HCT116 (cell line): Measurements from ENCODE around the gene NAA25.

Source experiments
- ATF3 ChIP-seq: IDR thresholded peaks from 2 replicates; pipeline ENCODE4 v1.6.1; 2012
- CTCF ChIP-seq, 3 experiments: fragments of 200-600 bp in 1 of 3; sonication (generic) in 1 of 3; IDR thresholded peaks in 2 of 3; conservative IDR thresholded peaks in 1 of 3; 2 replicates each; pipeline ENCODE4 v1.5.1; 2012 to 2017; ENCODE audit warnings: low read depth in 2 of 3, low read length in 2 of 3, antibody characterized with exemption in 1 of 3, borderline replicate concordance in 1 of 3, control low read depth in 1 of 3, mild to moderate bottlenecking in 1 of 3, mixed read lengths in 1 of 3, mixed run types in 1 of 3, moderate library complexity in 1 of 3; ENCODE audit not compliant: insufficient read depth in 1 of 3
- ELF1 ChIP-seq: IDR thresholded peaks from 2 replicates; pipeline ENCODE4 v1.6.1; 2012; ENCODE audit warnings: low read depth, borderline replicate concordance
- EZH2 ChIP-seq: fragments of 200-600 bp; sonication (generic); IDR thresholded peaks from 2 replicates; pipeline ENCODE4 v1.6.1; 2017; ENCODE audit warnings: antibody characterized with exemption, mixed run types
- EZH2phosphoT487 ChIP-seq: fragments of 200-600 bp; IDR thresholded peaks from 2 replicates; pipeline ENCODE4 v1.6.1; 2018; ENCODE audit warnings: antibody characterized with exemption, borderline replicate concordance
- FOSL1 ChIP-seq: IDR thresholded peaks from 2 replicates; pipeline ENCODE4 v1.6.1; 2012; ENCODE audit warnings: low read depth
- MAX ChIP-seq: IDR thresholded peaks from 2 replicates; pipeline ENCODE4 v1.6.1; 2012
- POLR2A ChIP-seq: IDR thresholded peaks from 2 replicates; pipeline ENCODE4 v1.7.0; 2011; ENCODE audit warnings: borderline replicate concordance; ENCODE audit not compliant: insufficient read depth, insufficient read length; ENCODE audit errors: extremely low read depth
- POLR2AphosphoS5 ChIP-seq: IDR thresholded peaks from 2 replicates; pipeline ENCODE4 v1.6.1; 2011; ENCODE audit warnings: mild to moderate bottlenecking, low read depth, low read length, moderate library complexity
- SP1 ChIP-seq: IDR thresholded peaks from 2 replicates; pipeline ENCODE4 v1.6.1; 2012; ENCODE audit warnings: low read depth
- ZBTB33 ChIP-seq: IDR thresholded peaks from 2 replicates; pipeline ENCODE4 v1.6.1; 2011; ENCODE audit warnings: mild to moderate bottlenecking, low read length, moderate library complexity; ENCODE audit not compliant: insufficient replicate concordance; ENCODE audit errors: extremely low read depth

GRCh38 chr12:112025808-112026375 lies 82.7 kb downstream of the NAA25 start:
- TF ChIP-seq CTCF (IDR thresholded peaks at IDR 0.05 in 2 of 3, conservative IDR thresholded peaks at IDR 0.05 in 1 of 3; ENCODE audit: borderline replicate concordance in 1 of 3, insufficient read depth in 1 of 3, low read depth in 2 of 3, low read length in 2 of 3) (no peak), EZH2 (no peak), FOSL1 (no peak), ZBTB33 (no peak), POLR2AphosphoS5 (no peak), POLR2A (no peak), EZH2phosphoT487 (no peak), ELF1 (no peak), MAX (no peak), ATF3 (no peak), SP1 (no peak)
